ENCODE measurements around the gene BTBD1.

BTBD1 gene

GRCh38 chr15:83066734-83067637 lies at the start of gene BTBD1:
Gene BTBD1, minus strand, starts transcription at chr15:83067252. Its CDS starts 101 bp downstream, at chr15:83067151.
- peak; percentile 90 for DNase-seq (ENCODE audit: low spot score)

GRCh38 chr15:83115831-83116565 lies 48.9 kb upstream of the BTBD1 start:
- DNase-seq (ENCODE audit: low spot score) = no peak

- no peak for DNase-seq (ENCODE audit: low spot score)
These were observed 48.4 kb upstream of the BTBD1 start for GRCh38 chr15:83115410-83115809.

- no peak for DNase-seq (ENCODE audit: low spot score)
These were observed 47.8 kb upstream of the BTBD1 start for GRCh38 chr15:83114856-83115255.

- no peak for DNase-seq (ENCODE audit: low spot score)
These were observed 47.0 kb upstream of the BTBD1 start for GRCh38 chr15:83113881-83114674.

- no peak for DNase-seq (ENCODE audit: low spot score)
These were observed 45.9 kb upstream of the BTBD1 start for GRCh38 chr15:83112956-83113299.

- no peak for DNase-seq (ENCODE audit: low spot score)
These were observed 45.3 kb upstream of the BTBD1 start for GRCh38 chr15:83112233-83112955.

- DNase-seq (ENCODE audit: low spot score) = no peak
These were observed 44.1 kb upstream of the BTBD1 start for GRCh38 chr15:83111149-83111548.

- DNase-seq (ENCODE audit: low spot score) = no peak
These were observed 43.3 kb upstream of the BTBD1 start for GRCh38 chr15:83110381-83110780.

GRCh38 chr15:83109532-83109931 lies 42.5 kb upstream of the BTBD1 start:
- DNase-seq (ENCODE audit: low spot score) = peak; percentile 8

GRCh38 chr15:83108266-83109219 lies 41.5 kb upstream of the BTBD1 start:
- DNase-seq (ENCODE audit: low spot score) = peak; percentile 84

GRCh38 chr15:83107841-83108181 lies 40.8 kb upstream of the BTBD1 start:
- DNase-seq (ENCODE audit: low spot score) = no peak

- DNase-seq (ENCODE audit: low spot score) = no peak
These were observed 40.2 kb upstream of the BTBD1 start, which contains the start of gene TM6SF1 for GRCh38 chr15:83106994-83107840. Gene TM6SF1, plus strand, starts transcription at chr15:83107645. Its CDS starts 36 bp downstream, at chr15:83107681.

GRCh38 chr15:83105440-83105839 lies 38.4 kb upstream of the BTBD1 start:
- no peak for DNase-seq (ENCODE audit: low spot score)

- no peak for DNase-seq (ENCODE audit: low spot score)
These were observed 37.1 kb upstream of the BTBD1 start for GRCh38 chr15:83104141-83104540.

GRCh38 chr15:83102346-83102745 lies 35.3 kb upstream of the BTBD1 start:
- DNase-seq (ENCODE audit: low spot score) = no peak

GRCh38 chr15:83100097-83100646 lies 33.1 kb upstream of the BTBD1 start:
- DNase-seq (ENCODE audit: low spot score) = peak; percentile 76

- no peak for DNase-seq (ENCODE audit: low spot score)
These were observed 32.2 kb upstream of the BTBD1 start for GRCh38 chr15:83099290-83099689.

- no peak for DNase-seq (ENCODE audit: low spot score)
These were observed 31.0 kb upstream of the BTBD1 start for GRCh38 chr15:83098079-83098478.
